NOMO-1 treated with dmso at 0.1 percent for 144 hours (cell line): ENCODE data around the gene TTLL7.
"Not testable (repeated sequence)": the region's sequence is repeated elsewhere in the genome, so short reads cannot be mapped to it uniquely, and the experiment has no call there.

Experiments used
- DNase-seq: peaks from one replicate; lab custom pipeline; 2025; ENCODE audit not compliant: unreplicated experiment; lab: John Stamatoyannopoulos, UW

TTLL7 gene

DNA sequence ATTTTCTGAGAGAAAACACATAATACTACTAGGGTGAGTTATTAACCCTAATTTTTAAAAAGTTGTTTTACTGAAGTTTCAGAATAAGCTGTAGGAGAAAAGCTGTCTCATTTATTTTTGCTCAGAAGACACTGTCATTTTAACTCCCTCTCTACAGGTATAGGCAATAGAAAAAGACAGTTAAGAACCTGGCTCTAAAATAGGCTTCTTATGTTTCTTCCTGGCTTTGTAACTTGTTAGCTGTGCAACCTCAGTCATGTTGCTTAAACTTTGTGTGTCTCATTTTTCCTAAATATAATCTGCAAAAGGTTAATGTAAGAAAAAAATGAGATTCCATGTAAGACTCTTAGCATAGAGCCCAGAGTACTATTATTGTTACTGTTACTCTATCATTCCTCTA, 64.4 kb downstream of the TTLL7 start:
- DNase-seq, result no peak

DNA sequence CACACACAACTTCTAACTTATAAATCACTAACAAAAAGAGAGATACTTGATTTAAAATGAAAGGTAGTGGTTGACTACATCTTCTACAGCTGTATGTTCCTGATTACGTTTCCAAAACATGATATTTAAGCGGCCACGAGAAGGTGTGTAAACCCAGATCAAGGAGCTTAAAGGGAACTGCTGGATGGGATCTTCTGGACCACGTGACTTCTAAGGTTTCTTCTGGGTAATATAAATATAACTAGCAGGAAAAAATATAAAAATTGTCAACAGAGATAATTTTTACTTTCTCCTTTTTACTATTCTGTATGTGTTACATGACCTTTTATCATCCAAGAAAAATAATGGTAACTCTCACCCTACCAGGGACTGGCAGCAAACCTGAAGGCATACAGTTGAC, 66.2 kb downstream of the TTLL7 start:
- no peak for DNase-seq

DNA sequence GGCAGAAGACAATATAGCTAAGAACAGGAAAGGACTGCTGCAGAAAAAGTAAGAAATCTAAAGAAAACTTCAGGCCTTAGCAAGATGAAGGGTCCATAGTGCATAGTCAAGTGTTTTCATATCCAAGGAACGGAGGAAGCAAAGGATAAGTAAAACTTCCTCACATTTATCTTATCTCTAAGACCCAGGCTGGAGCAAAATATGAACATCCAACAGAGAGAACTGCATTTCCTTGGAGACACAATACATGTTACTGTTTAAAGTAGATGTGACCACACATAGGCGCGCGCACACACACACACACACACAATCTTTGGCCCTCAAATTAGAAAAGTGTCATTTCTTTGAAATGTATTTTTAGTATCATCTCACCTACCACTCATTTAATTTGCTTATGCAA, 66.7 kb downstream of the TTLL7 start:
- DNase-seq, result no peak

DNA sequence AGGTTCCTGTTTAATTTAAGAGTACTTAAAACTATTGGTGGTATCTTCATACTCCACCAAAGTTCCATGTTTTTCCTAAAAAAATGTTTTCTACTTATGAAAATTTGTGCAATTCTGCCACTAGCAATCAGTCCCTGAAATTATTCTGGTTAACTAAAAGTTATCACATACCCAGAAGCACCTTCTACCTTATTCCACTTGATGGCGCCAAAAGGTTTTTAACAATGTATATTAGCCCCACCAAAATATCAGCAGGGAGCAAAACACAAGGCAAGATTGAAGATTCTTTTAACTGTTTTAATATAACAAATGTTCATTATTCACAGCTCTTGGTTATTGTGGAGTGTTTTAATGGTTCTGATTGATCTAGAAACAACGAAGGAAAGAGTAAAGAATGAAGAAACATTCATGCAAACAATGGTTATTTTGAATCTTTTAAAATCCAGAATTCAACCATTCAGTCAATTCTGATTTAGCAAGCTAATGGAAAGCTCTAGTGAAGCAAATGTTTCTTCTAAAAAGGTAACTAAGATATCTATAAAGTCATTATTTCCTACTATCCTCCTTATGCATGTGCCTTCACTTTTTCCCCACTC, 67.2 kb downstream of the TTLL7 start:
- no peak for DNase-seq

DNA sequence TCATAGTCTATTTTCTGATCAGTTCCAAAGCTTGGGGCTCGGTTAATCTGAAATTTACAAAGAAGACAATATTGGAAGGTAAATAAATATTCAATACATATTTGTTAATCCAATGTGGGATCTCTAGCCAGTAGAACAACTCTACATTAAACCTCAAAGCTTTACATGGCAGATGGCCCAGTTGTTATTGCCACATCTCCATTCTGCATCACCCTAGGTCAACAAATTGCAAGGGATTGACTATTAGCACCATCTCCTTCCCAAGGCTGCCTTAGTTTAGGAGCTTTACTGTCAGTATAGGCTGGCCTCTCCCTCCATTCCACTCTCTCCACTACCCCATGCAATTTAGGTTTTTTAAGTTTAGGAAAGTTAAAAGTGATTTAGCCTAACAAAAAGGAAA, 69.7 kb downstream of the TTLL7 start:
- DNase-seq, result no peak

DNA sequence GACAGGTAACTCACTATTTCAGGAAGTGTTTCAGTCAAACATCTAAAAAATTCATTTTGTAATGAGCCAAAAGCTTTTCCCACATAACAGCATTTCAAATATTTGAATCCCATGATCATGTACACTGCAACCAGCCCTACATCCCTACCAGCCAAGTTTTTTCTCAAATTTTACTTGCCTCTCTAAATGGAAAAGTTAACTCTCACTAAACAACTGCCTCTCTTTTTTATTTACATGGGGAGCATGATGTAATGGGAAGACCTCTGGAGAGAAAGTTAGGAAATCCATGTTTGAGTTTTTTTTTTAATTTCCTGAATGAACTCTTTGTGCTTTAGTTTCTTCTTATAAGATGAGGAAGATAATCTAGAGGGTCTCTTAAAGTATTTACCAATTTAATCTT, 70.5 kb downstream of the TTLL7 start:
- DNase-seq, result no peak

DNA sequence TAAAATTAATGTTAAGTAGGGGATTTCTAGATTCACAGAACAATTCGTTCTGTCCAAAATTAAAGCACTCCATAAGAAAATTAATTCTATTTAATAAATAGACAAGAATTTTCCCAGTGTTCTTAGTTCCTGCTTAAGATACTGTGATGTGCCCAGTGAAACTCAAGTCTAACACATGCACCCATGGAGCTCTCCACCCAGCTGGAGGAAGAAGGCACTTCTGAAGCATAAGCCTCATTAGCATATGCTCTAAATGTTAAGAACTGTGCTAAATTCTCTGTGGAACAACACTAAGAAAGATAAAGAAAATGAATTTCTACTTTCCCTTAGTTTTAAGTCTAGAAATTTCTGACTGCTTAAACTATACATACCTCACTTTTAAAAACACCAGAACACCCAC, 71.2 kb downstream of the TTLL7 start:
- no peak for DNase-seq

DNA sequence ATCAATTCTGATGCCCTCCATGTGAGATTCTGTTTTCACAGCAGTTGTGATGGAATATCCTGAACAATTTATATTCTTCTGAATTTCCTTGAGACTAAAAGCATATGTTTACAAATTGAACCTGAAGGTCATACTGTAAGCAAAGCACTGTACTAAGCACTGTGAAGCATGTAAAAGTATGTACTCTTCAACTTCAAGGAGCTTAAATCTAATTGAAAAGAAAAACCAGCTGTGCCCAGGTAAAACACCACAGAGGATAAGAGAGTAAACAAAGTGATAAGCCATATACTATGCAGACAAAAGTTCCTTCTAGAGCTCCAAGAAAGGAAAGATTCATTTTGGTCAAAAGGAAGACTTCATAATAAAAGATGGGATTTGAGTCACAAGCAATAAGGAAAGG, 71.9 kb downstream of the TTLL7 start:
- DNase-seq, result no peak

DNA sequence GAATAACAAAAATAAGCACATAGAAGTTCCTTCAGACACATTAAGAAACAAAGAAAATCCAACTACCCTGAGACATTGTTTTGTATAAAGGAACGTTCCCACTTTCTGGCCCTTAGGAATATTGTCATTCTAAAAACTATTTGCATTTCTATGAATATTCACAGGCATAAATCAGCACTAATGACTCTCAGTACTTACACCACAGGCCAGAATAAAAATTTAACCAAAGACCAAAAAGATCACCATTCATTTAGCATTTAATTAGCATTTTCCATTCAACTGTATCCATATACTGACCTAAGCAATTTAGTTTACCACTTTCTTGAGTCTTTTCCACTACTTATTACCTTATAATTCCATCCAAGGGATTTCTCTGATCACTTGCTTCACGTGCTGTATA, 75.4 kb downstream of the TTLL7 start:
- no peak for DNase-seq

DNA sequence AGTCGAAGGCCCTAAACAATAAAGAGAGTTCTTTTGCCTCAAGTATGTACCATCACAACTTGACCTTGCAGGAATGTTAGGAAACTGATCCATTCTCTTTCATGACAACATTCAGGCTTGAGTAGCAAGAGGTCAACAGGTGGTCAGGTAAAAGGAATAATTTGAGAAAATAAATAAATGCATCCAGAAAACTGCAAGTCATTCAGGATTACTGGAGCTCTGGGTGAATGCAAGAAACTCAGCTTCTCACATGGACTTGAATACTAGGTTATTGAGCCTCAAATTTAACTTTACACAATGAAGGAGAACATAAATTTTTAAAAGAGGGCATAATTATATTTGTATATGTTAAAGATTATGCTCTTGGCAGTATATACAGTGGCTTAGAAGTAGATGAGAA, 76.5 kb downstream of the TTLL7 start:
- DNase-seq, result no peak

DNA sequence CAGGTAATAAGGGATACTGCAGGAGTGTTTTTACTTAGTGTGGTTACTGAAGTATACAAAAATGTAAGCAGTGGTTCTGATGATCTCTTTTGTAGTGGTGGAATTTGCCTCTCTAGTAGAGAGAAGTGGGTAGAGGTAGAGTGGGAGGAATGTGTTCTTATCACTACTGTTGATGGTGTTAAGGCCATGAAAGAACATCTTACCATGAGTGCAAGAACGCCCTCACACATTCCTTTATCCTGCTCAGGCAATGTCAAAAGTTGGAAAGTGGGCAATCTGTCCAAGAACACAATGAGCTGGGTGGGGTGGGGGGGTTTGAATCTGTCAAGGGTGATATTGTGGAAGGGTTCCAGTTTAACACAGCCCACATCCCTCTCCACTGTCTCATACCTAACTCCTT, 78.6 kb downstream of the TTLL7 start:
- no peak for DNase-seq

DNA sequence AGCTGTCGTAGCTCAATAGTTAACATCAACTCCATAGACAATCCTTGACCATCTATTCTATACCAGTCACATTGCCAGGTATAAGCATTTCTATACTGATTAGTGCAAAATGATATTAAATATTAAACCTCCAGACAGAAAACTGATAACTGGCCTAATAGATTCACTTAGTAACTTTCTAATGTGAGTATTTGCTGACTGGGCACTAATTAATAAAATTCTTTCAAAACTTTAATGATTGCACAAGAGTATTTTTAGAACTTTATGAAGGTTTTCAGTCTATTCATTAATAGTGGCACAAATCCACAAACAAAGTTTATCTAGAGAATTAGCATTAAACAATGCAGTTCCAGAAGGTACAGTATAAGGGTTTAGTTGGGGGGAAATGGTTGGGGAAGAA, 79.1 kb downstream of the TTLL7 start:
- DNase-seq, result no peak

DNA sequence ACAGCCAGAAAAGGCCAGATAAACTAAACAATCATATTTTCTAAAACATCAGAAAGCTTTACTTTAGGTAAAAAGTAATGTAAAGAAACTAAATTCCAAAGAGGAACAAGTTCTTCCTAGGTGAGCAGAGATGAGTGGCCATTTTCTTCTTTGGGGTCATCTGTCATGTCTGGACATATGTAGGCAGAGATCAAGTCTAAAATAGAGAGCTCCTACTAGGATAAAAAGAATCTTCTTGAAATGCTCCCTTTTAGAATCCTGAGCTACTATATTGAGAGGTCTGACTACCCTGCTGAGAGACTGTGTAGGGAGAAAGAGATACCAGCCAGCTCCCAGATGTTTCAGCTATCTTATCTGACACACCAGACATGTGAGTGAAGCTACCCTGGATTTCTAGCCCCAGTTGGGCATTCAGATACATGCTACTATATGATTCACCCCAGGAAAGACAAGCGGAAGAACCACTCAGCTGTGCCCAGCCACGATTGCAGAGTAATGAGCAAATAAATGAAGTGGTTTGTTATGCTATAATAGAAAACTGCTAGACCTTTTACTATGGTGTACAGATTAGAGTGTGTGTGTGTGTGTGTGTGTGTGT, 80.1 kb downstream of the TTLL7 start:
- DNase-seq, result no peak

DNA sequence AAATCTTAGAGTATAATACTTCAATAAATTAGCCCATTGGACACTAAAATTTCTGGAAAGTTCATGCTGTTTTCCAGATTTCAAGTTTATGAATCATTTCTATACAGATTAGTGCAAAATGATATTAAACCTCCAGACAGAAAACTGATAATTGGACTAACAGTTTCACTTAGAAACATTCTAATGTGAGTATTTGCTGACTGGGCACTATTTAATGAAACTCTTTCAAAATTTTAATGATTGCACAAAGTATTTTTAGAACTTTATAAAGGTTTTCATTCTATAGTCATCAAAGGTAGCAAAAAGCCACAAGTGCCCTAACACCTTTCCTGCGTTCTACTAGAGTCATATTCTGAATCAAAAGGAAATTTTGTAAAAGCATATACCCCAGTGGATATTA, 81.0 kb downstream of the TTLL7 start:
- DNase-seq, result no peak

DNA sequence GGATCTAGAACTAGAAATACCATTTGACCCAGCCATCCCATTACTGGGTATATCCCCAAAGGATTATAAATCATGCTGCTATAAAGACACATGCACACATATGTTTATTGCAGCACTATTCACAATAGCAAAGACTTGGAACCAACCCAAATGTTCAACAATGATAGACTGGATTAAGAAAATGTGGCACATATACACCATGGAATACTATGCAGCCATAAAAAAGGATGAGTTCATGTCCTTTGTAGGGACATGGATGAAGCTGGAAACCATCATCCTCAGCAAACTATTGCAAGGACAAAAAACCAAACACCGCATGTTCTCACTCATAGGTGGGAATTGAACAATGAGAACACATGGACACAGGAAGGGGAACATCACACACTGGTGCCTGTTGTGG, 82.8 kb downstream of the TTLL7 start:
- not testable (repeated sequence) for DNase-seq

DNA sequence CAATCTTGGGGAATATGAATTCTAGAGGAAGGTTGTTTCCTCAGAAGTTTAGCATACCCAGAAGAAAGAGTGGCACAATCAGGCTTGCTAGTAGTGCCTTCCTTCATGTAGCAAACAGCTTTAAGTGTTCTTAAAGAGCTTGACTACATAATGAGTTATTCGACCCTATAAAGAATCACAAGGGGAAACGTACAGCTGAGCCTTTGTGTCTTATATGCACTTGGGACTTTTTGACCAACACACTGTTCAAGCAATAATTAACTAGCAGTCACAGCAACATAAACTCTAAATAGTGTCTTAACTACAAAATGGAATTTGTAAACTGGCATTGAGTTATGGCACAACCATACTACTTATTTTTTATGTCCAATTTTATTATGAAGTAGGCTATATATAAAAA, 86.1 kb downstream of the TTLL7 start:
- DNase-seq, result no peak

DNA sequence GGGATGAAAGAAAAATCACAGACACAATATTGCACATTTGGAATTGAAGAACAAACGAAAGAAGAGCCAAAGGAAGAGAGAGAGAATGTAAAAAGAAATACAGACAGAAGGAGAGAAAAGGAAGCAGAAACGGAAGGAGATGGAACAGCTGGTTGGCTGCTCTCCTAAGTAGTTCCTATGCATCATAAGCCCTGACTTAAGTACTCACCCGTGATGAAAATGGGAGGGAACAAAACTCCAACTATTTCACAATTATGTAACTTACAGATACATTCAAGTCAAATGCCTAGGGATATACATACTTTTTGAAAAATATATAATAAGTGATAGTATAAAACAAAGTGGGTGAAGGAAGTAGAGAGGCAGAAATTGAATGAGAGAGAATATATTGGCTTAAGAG, 88.5 kb downstream of the TTLL7 start:
- DNase-seq, result no peak

DNA sequence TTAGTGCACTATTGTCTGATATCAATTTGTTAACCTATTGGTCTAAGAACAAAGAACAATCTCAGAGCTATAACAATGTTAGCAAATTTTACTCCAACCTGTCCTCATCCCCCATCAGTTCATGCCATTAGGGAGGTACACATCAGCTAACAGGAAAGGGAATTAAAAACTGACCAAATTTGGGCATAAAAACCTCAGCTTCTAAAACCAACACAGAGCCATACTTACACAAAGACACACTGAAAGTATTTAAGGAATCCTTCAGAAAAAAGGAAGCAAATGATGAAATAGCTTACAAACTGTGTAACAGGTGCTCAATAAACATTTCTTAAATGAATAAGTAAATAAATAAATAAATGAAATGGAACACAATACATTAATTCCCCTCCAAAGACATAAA, 89.2 kb downstream of the TTLL7 start:
- DNase-seq, result no peak

DNA sequence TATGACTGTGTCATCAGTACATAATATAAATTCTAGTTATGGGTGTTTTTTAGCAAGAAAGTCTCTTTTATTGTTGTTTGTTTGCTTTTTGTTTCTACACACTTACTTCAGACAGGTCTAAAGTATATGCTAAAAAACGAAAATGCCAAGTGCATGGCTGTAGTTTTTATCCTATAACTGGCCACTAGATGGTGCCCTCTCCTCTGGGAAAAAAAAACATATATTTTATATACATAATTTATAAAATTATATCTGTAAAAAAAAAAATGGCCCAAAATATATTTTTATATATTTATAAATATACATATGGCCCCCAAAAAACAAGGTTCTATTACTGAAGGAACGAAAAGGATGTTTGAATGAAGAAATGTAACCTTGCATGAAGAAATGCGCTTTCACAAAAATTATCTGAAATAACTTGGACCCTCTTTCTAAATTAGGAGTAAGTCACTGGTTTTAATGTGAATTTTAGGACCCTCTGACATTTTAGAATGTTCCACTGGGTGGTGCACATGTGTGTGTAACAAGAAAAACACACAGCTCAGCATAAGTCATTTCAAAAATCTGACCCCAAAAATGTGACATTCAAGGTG, 93.5 kb downstream of the TTLL7 start:
- DNase-seq, result no peak

DNA sequence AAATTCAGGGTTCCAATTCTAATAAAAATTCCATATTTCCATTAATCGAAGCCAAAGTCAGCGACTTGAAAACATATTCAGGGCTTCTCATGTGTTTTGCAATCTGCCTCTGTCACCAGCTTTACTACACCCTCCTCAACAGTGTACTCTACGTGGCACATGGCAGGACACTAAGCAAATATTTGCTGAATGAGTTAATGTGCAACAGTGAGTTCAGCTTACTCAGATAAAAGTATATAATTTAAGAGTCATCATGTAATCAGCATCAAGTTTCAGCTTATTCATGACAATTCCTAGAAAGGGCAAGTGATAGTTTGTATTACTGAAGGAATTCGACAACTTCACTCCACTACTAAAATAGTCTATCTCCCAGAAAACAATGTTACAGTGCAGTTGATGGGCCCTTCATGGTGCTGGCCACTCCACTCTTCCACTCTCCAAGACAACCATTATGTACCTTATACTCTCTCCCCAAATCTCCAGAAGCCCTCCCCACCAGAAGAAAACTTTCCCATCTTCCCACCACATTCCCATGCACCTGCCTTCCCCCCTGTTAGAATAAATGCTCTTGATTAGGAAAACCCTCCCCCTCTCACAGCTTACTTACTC, 97.3 kb downstream of the TTLL7 start:
- no peak for DNase-seq

DNA sequence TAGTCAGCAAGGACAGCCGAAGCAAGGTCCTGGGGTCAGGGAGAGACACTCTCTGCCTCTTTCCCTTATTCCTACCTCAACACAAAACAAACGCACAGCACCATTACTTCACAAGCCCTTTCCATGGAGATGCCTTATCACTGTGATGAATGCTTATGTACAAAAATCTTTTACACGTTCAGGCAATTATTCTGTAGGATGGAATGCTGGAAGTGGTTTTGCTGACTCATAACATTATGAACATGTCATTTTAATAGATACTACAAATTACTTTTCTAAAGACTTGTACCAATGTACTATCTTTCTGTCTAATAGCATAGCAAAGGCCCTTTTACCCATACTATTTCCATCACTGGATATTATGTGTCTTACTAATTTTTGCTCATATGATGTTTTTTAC, 98.4 kb downstream of the TTLL7 start:
- no peak for DNase-seq

DNA sequence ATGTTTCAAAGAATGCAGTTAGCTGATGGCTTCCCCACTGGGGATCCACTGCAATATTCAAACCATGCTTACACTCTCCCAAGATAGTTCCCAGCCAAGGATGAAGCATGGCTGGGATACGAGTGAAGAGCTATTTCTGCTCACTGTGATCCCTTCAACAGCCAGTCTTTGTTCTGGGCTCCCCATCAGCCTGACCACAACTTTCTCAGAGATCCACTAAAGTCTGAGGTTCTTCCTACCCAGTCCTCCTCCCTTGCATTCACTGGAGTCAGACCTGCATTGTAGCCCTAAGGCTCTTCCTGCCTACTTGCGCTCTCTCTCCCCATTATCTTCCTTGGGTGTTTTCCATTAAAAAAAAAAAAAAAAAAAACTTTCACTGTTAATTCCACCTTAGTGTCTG, 101.4 kb downstream of the TTLL7 start:
- DNase-seq, result no peak

DNA sequence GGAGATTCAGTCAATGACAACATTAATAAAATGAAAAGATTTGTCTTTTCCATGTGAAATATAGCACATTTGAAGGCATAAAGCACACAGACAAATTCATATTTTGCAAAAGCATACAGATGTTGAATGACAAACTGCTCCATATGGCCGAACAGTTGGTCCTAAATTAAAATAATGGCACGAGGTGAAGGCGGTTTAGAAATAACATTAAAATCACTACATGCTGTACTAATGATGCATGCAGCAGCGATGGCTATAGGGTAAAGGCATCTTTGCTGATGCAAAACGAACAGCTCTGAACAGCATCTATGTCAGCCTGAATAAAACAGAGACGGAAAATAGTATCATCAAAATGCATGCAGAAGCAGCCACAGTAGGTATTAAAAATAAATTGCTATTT, 102.6 kb downstream of the TTLL7 start:
- DNase-seq, result no peak
